NCI-H345 (cell line): Measurements from ENCODE around the gene TRIM24.

Source experiments
- DNase-seq: peaks from one replicate; lab custom pipeline; 2025; lab: John Stamatoyannopoulos, UW

Gene TRIM24

DNA sequence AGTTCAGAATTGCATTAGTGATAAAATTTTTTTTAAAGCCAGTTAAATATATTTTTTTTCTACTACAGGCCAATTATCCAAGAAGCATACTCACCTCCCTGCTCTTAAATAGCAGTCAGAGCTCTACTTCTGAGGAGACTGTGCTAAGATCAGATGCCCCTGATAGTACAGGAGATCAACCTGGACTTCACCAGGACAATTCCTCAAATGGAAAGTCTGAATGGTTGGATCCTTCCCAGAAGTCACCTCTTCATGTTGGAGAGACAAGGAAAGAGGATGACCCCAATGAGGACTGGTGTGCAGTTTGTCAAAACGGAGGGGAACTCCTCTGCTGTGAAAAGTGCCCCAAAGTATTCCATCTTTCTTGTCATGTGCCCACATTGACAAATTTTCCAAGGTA lies 119.1 kb downstream of the TRIM24 start:
- no peak for DNase-seq

DNA sequence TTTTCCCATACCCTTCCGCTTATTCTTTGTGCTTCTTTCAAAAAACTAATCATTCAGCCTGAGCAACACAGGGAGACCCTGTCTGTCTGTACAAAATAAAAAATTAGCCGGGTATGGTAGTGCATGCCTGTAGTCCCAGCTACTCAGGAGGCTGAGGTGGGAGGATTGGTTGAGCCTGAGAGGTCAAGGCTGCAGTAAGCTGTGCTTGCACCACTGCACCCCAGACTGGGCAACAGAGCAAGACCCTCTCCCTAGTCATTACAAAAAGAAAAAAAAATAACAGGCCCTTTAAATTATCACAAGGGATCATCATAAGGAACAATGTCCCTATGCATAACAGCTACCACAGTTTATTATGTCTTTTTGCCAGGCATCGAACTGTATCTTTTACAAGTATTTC lies 119.6 kb downstream of the TRIM24 start:
- DNase-seq = no peak

DNA sequence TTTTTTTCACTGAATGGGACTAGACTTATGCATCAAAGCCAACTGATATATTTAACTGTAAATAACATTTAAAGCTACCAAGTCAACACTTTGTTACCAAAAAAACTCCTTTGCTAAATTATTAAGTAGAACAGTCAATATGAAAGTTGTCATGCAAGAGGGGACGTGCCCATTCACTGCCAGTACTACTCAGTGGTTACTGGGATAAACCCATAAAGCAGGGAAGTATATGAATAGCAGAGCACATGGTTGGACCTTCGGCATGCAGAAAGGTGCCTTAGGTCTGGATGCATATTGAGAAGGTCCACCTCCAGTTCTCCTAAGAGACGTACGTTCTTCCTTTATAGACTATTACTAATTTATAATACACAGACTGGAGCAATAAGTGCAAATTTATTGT lies 121.0 kb downstream of the TRIM24 start:
- no peak for DNase-seq

DNA sequence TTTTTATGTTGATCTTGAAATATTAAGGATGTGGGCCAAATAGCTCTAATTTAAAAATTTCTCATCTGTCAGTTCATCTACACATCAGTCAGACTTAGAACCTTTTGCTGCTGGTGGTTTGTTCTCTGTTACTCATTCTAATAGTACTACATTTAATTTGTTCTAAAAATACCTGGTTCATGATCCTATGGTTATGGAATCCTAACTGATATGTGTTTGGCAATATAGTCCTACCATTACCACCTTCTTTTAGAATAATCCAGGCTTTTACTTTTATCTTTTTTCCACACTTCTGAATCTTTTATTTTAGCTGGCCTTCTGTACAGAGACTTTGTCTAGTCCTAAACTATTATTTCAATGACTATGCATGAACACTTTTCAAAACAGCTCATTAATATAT lies 124.2 kb downstream of the TRIM24 start:
- DNase-seq = no peak

DNA sequence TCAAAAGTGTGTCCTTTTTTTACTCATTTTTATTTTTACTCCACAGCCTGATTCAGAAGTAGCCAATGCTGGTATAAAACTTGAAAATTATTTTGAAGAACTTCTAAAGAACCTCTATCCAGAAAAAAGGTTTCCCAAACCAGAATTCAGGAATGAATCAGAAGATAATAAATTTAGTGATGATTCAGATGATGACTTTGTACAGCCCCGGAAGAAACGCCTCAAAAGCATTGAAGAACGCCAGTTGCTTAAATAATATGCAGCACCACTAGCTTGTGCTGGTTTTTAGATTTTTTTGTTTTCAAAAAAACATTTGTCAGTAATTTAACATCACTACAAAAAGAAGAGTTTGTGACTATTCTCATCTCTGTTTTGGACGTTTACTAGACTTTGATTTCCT lies 124.6 kb downstream of the TRIM24 start:
- DNase-seq = no peak

DNA sequence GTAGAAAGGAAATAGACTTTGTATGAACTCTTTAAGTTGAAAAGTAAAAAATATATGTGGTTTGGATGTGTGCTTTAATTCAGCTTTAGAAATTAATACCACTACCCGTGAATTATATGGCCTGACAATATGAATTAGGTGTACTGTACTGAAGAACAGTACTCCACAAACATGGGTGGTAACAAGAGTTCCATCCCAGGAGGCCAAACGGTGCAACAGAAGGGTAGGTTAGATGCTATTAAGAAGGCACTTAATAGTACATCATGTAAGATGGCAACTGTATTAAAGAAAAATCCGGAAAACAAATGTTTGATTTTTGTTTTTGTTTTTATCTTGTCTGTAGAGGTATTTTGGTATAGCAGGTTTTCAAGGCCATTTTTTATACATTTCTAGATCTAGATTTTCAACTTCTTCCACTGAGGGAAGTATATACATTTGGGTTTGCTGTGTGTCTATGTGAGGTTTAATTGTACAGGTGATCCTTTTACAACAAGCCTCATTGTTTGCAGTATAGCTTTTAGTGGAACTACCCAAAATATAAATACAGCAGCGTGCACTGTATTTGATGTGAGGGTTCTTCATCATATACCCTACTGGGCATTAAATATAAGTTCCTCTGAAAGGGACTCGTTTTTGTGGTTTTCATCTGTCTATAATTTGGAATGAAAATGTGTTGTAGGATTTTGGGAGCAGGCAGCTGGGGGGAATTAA lies 125.4 kb downstream of the TRIM24 start:
- DNase-seq = no peak

DNA sequence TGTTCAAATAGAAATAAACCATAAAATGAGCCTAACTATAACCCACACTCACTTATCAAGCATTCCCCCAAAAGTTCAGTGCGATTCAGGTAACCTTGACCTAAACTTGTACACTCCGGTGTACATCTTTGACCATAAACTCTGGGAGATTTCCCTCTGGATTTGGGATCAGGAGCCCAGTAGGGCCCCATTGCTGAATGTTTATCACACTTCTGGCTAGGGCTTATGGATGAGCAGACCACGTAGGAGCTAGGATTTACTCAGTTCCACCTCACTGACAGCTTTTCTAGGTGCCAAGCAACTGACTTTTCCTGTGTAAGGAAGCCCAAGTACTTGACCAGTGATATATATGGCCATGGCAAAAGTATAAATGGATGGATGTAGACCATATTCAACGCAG lies 127.4 kb downstream of the TRIM24 start:
- no peak for DNase-seq

DNA sequence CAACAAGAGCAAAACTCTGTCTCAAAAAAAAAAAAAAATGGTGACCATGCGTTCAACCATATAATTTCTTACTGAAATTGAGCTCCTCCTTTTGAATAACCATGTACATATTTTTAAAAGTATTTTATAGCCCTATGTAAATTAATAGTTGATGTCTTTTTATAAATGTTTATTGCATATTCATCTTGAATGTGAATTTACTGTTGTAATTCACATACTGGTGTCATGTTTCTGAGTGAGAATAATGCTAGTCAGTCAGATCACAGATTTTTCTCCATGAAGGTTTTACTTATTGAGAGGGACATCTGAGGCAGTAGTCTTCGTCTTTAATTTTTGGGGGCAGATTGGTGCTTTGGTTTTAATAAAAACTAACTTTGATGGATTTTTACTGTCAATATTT lies 128.9 kb downstream of the TRIM24 start:
- DNase-seq = no peak

DNA sequence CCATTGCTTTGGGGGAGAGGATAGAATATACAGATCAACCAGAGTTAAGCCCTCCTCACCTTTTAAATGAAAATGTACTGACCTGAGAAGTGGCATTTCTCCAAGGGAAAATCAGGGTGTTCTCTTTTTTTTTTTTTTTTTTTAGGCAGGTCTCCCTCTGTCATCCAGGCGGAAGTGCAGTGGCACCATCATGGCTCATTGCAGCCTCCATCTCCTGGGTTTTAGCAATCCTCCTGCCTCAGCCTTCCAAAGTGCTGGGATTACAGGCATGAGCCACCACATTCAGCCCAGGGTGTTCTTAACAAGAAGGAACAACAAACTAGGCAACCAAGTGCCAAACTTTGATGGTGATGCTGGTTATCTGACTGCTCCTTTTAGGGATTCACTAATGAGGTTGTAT lies 130.1 kb downstream of the TRIM24 start:
- DNase-seq = no peak

GRCh38 chr7:138595454-138595853 lies 135.4 kb downstream of the TRIM24 start:
- no peak for DNase-seq

DNA sequence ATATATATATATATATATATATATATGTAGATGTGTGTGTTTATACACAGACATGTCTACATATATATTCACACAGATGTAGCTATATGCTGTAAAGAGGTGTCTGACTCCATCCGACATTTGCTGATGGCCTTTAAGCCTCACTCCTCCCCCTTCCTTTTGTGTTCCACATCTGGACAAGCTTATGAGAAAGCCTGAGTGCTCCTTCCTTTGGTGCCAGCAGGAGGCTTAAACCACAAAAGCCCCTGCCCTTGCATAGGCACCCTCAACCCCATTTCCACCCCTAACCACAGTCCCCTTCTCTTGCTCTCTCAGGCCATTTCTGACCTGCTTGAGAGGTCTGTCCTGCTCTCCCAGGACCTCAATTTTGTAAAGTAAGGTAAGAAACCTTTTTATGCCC lies 142.4 kb downstream of the TRIM24 start:
- DNase-seq = no peak

- DNase-seq = no peak
Observed at GRCh38 chr7:138603549-138604318, 143.7 kb downstream of the TRIM24 start.

- DNase-seq = no peak
Observed at GRCh38 chr7:138606236-138606635, 146.2 kb downstream of the TRIM24 start.

- no peak for DNase-seq
Observed at GRCh38 chr7:138607216-138608126, 147.4 kb downstream of the TRIM24 start.

GRCh38 chr7:138608275-138608674 lies 148.2 kb downstream of the TRIM24 start:
- DNase-seq = no peak

GRCh38 chr7:138610671-138611170 lies 150.7 kb downstream of the TRIM24 start:
- DNase-seq = no peak

- no peak for DNase-seq
Observed at GRCh38 chr7:138613630-138614029, 153.6 kb downstream of the TRIM24 start.

DNA sequence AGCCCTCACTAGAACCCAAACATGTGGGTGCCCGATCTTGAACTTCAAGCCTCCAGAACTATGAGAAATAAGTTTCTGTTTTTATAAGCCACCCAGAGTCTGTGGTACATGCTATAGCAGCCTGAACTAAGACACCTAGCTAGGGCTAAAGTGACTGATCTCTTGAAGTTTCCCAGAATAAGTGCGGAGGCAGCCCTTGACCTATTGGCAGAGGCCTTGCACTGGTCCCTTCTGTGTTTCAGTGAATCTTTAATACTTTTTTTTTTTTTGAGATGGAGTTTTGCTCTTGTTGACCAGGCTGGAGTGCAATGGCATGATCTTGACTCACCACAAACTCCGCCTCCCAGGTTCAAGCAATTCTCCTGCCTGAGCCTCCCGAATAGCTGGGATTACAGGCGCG lies 156.0 kb downstream of the TRIM24 start:
- no peak for DNase-seq

DNA sequence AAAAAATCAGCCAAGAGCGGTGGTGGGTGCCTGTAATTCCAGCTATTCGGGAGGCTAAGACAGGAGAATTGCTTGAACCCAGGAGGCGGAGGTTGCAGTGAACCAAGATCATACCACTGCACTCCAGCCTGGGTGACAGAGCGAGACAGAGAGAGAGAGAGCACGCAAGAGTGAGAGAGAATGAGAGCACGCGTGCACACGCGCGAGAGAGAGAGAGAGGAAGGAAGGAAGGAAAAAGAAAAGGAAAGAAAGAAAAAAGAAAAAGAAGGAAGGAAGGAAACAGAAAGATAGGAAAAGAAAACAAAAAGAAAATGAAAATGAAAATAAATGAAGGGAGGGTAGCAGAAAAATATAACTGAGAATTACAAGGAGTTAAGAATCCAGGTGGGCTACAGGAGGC lies 158.4 kb downstream of the TRIM24 start:
- DNase-seq = no peak

- DNase-seq = no peak
Observed at GRCh38 chr7:138618933-138619332, 158.9 kb downstream of the TRIM24 start.

DNA sequence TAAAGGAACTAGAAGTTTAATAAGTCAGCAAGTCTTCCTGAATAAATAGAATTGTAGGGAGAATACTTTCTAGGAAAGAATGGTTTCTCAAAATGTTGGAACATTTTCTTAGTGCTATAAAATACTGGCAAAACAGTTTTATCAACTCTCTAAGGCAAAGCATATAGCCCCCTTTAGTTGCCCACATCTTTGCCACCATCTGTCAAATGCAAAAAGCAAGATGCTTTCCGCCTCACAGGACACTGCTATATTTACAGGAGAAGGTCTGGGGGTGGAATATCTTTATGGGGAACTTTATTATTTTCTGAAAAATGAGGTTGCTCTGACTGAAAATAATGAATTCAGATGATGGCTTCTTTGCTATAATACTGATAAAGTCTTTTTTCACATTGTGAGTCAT lies 162.8 kb downstream of the TRIM24 start:
- DNase-seq = no peak

DNA sequence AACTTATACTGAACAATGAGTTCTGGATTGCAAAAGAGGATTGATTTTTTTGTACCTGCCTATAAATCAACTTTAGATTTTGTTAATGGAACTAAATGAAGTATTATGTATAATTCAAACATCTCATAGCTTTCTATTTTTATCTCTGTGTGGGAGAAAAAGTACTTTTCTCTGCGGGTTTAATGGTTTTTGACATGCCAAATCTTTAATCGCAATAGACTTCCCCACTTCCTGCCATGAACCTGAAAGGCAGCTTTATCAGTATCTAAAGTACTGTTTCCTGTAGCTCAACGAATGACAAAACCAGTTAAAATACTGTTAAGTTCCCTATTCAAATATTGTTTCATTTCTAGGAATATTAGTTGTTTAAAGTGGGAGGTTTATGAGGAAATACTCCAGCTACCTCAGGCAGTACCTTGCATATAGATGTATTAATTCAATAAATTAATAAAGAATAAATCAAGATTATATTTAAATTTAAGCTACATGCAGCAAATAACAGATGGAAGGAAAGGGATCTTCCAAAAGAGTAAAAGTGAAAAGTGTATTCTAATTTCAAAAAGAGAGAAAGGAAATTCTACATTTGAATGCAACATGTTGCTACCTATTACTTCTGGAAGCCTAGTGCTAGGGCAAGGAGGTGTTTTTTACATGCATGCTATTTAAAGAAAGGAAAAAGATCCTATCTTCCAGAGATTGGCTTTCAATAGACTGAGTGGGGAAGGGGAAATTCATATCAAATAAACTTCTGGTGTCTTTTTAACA lies 165.2 kb downstream of the TRIM24 start:
- no peak for DNase-seq
